Endothelial cell of umbilical vein (primary cell): Measurements from ENCODE around the gene PLEKHH2. TPM values are rescaled to one million over a fixed set of nuclear protein-coding genes. Genes with fewer than 3 reads are reported as not detected.

Experiments used
- BruUV-seq: library from RNA; stranded (reverse); fragments of 400-500 nt; replicated peaks from 2 replicates; lab custom pipeline; 2021; lab: Mats Ljungman, UMichigan
- CTCF ChIA-PET: fragments of 300-600, 350-600 bp; sonication (Branson Sonifier 250); formaldehyde crosslinking; loops from one replicate; lab custom pipeline; 2021; ENCODE audit warnings: antibody characterized with exemption, inconsistent platforms; lab: Charles Lee
- POLR2A ChIA-PET: fragments of 300-600, 350-600 bp; sonication (Branson Sonifier 250); formaldehyde crosslinking; loops from one replicate; lab custom pipeline; 2021; ENCODE audit warnings: antibody characterized with exemption, inconsistent platforms; lab: Charles Lee
- DNase-seq: peaks from one replicate; pipeline ENCODE4 v3.0.0-alpha.2; 2011; ENCODE audit warnings: low read depth, low spot score
- FAIRE-seq: peaks from 2 replicates; lab custom pipeline; 2011; peaks lifted over from hg19 to GRCh38; lab: Jason Lieb, UNC
- H2AFZ ChIP-seq: 2 replicates; pipeline ENCODE4 v1.6.0; 2012; ENCODE audit warnings: low read depth, low read length, control low read depth, inconsistent platforms
- H3K27ac ChIP-seq: 2 replicates; pipeline ENCODE4 v1.5.1; 2011; ENCODE audit warnings: low read depth, mild to moderate bottlenecking, control low read depth, low read length, moderate library complexity; ENCODE audit not compliant: insufficient read depth
- H3K27me3 ChIP-seq, 2 experiments: 2 replicates each; pipeline versions ENCODE4 v1.6.0 to v1.6.1; 2011; ENCODE audit warnings: low read length in 2 of 2, mixed read lengths in 1 of 2; ENCODE audit not compliant: control insufficient read depth in 2 of 2, insufficient read depth in 2 of 2
- H3K36me3 ChIP-seq, 2 experiments: 2 replicates in 1 of 2; 3 replicates in 1 of 2; pipeline ENCODE4 v1.5.1; 2011; ENCODE audit warnings: low read length in 2 of 2, mild to moderate bottlenecking in 1 of 2, moderate library complexity in 1 of 2; ENCODE audit not compliant: control insufficient read depth in 2 of 2, insufficient read depth in 2 of 2; ENCODE audit errors: extremely low read depth in 1 of 2
- H3K4me1 ChIP-seq: 3 replicates; pipeline ENCODE4 v1.5.1; 2011; ENCODE audit warnings: mild to moderate bottlenecking, low read length; ENCODE audit not compliant: control insufficient read depth, insufficient read depth; ENCODE audit errors: extremely low read depth
- H3K4me2 ChIP-seq: 2 replicates; pipeline ENCODE4 v1.6.1; 2011; ENCODE audit warnings: low read length, control low read depth, mixed read lengths; ENCODE audit not compliant: insufficient read depth
- H3K4me3 ChIP-seq, 3 experiments: fragments of 200-600 bp in 1 of 3; sonication (generic), shearing (Covaris generic) in 1 of 3; replicated peaks in 1 of 3; 2 replicates each; pipeline ENCODE4 v1.5.1; 2011 to 2016; ENCODE audit warnings: control low read depth in 3 of 3, low read length in 3 of 3, mild to moderate bottlenecking in 2 of 3, inconsistent platforms in 1 of 3, low read depth in 1 of 3, moderate library complexity in 1 of 3; ENCODE audit not compliant: insufficient read depth in 1 of 3
- H3K79me2 ChIP-seq: 2 replicates; pipeline ENCODE4 v1.6.0; 2012; ENCODE audit warnings: low read length, inconsistent platforms; ENCODE audit not compliant: control insufficient read depth, insufficient read depth
- H3K9ac ChIP-seq: replicated peaks from 2 replicates; pipeline ENCODE3; 2011; ENCODE audit warnings: low read length, control low read depth; ENCODE audit not compliant: insufficient read depth; ENCODE audit errors: extremely low read depth
- H3K9me1 ChIP-seq: replicated peaks from 3 replicates; pipeline ENCODE4 v1.6.0; 2011; ENCODE audit warnings: mild to moderate bottlenecking, low read length; ENCODE audit not compliant: control insufficient read depth, insufficient read depth; ENCODE audit errors: extremely low read depth
- H3K9me3 ChIP-seq: replicated peaks from 2 replicates; pipeline ENCODE4 v1.5.1; 2012; ENCODE audit warnings: low read length, inconsistent platforms; ENCODE audit not compliant: control insufficient read depth, insufficient read depth
- H4K20me1 ChIP-seq: replicated peaks from 2 replicates; pipeline ENCODE3; 2011; ENCODE audit warnings: mild to moderate bottlenecking, low read length; ENCODE audit not compliant: control insufficient read depth, insufficient read depth; ENCODE audit errors: extremely low read depth
- EZH2 ChIP-seq: IDR thresholded peaks from 2 replicates; pipeline ENCODE4 v1.6.1; 2012; ENCODE audit warnings: borderline replicate concordance, low read depth, mild to moderate bottlenecking, moderate library complexity, low read length, inconsistent platforms; ENCODE audit not compliant: severe bottlenecking
- FOS ChIP-seq: IDR thresholded peaks from 2 replicates; pipeline ENCODE4 v1.6.1; 2011; ENCODE audit warnings: mild to moderate bottlenecking, low read length, moderate library complexity, borderline replicate concordance; ENCODE audit not compliant: insufficient read depth
- GATA2 ChIP-seq: IDR thresholded peaks from 2 replicates; pipeline ENCODE4 v1.7.0; 2011; ENCODE audit warnings: low read depth, mild to moderate bottlenecking, moderate library complexity, mixed read lengths, low read length; ENCODE audit not compliant: insufficient read length, insufficient read depth
- JUN ChIP-seq: IDR thresholded peaks from 2 replicates; pipeline ENCODE4 v1.6.1; 2011; ENCODE audit warnings: borderline replicate concordance, low read depth; ENCODE audit not compliant: insufficient read length, insufficient read depth
- MYC ChIP-seq: IDR thresholded peaks from one replicate; pipeline ENCODE4 v1.6.1; 2011; ENCODE audit warnings: mild to moderate bottlenecking, low read depth, low read length
- POLR2A ChIP-seq: IDR thresholded peaks from 2 replicates; pipeline ENCODE4 v1.6.1; 2012; ENCODE audit warnings: low read depth, mild to moderate bottlenecking, control low read depth, low read length
- POLR2AphosphoS5 ChIP-seq: IDR thresholded peaks from 2 replicates; pipeline ENCODE4 v1.6.1; 2012; ENCODE audit warnings: low read depth, mild to moderate bottlenecking, control low read depth, low read length, moderate library complexity; ENCODE audit not compliant: insufficient read depth
- dilution Hi-C: fragments of 300-500 bp; cut with MboI; formaldehyde crosslinking; loops from one replicate; pipeline ENCODE4 v1.15.0; 2019; ENCODE audit warnings: low sequenced_read_pairs; ENCODE audit not compliant: extremely low pct_ligation_motif_present
- intact Hi-C: fragments of 100-400 bp; cut with micrococcal nuclease; formaldehyde crosslinking; loops from one replicate; pipeline ENCODE4 v1.10.0; 2022
- polyA plus RNA-seq, 4 experiments: library from polyadenylated mRNA; depleted of rRNA in 3 of 4; stranded (reverse) in 3 of 4; unstranded in 1 of 4; fragments of >200 nt; gene quantifications; 2 replicates each; pipeline versions ENCODE4 v1.2.1 to v1.2.3, GENCODE V29; 2011 to 2012; ENCODE audit warnings: missing spikeins in 1 of 4
- total RNA-seq: library from RNA; stranded (reverse); gene quantifications from 2 replicates; pipeline ENCODE4 v1.2.3, GENCODE V29; 2021
- TF ChIP-seq, protein P1 (sequence below): IDR thresholded peaks from 2 replicates; pipeline ENCODE4 v1.6.1; 2011; ENCODE audit not compliant: insufficient read depth, insufficient read length
- TF ChIP-seq, protein P2 (sequence below), 2 donors: IDR thresholded peaks; 1 replicate in 1 of 2; 2 replicates in 1 of 2; pipeline ENCODE4 v1.5.1; 2011; ENCODE audit warnings: low read length in 2 of 2, mild to moderate bottlenecking in 2 of 2, moderate library complexity in 2 of 2, control low read depth in 1 of 2, inconsistent platforms in 1 of 2, low read depth in 1 of 2; ENCODE audit not compliant: insufficient read depth in 1 of 2; ENCODE audit errors: extremely low read depth in 1 of 2

PLEKHH2 gene
- total and polyA plus RNA-seq, 2 donors (not counting 3 experiments of a cell fraction or from before 2014, with no cell fraction given): 0.41 to 0.58 TPM

DNA sequence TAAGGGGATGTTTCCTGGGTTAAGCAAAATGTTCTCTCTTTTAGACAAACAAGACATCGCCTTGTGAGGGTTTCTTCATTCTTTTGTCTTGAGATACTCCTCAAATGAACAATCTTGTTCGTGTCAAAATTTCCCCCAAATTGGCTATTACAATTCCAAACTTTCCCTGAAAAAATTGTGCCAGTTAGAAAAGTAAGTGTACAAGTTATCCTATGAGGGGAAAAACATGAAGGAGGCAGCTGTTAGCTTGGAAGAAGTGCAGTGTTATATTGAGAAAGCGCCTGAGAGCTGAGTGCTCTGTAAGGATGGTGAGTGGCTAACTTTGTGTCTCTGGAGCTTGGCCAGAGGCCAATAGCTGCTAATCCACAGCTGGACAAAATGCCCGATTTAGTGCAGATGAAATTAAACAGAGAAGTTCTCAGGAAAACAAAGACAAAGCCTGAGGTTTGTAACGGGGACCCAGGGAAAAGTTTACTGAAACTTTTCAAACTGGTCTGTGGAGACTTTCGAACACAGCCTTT lies 14.1 kb upstream of the PLEKHH2 start:
- CTCF ChIA-PET: no interaction called here
- no peak for TF ChIP-seq FOS
- no peak for TF ChIP-seq MYC
- no peak for TF ChIP-seq JUN
- TF ChIP-seq POLR2AphosphoS5: no peak
- no peak for TF ChIP-seq EZH2
- no peak for TF ChIP-seq POLR2A
- TF ChIP-seq, protein P1, sequence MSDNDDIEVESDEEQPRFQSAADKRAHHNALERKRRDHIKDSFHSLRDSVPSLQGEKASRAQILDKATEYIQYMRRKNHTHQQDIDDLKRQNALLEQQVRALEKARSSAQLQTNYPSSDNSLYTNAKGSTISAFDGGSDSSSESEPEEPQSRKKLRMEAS: no peak
- TF ChIP-seq, protein P2, sequence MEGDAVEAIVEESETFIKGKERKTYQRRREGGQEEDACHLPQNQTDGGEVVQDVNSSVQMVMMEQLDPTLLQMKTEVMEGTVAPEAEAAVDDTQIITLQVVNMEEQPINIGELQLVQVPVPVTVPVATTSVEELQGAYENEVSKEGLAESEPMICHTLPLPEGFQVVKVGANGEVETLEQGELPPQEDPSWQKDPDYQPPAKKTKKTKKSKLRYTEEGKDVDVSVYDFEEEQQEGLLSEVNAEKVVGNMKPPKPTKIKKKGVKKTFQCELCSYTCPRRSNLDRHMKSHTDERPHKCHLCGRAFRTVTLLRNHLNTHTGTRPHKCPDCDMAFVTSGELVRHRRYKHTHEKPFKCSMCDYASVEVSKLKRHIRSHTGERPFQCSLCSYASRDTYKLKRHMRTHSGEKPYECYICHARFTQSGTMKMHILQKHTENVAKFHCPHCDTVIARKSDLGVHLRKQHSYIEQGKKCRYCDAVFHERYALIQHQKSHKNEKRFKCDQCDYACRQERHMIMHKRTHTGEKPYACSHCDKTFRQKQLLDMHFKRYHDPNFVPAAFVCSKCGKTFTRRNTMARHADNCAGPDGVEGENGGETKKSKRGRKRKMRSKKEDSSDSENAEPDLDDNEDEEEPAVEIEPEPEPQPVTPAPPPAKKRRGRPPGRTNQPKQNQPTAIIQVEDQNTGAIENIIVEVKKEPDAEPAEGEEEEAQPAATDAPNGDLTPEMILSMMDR (IDR thresholded peaks at IDR 0.05; ENCODE audit: extremely low read depth in 1 of 2, insufficient read depth in 1 of 2, low read depth in 1 of 2, low read length in 2 of 2): no peak
- no peak for TF ChIP-seq GATA2
- Histone ChIP-seq H3K9ac (no peak overlapping the region), H3K4me3 (no peak overlapping the region), H4K20me1 (no peaks in the 10 kb centered on the region), H3K79me2 (no peaks in the 10 kb centered on the region), H3K9me1 (no peaks in the 10 kb centered on the region), H3K27me3 (peaks cover 4 to 15% of the 10 kb centered on the region in 2 experiments), H3K4me2 (no peak overlapping the region), H2AFZ (no peak overlapping the region), H3K27ac (no peak overlapping the region), H3K36me3 (no peaks in the 10 kb centered on the region), H3K4me1 (no peaks in the 10 kb centered on the region), H3K9me3 (no peaks in the 10 kb centered on the region)
- BruUV-seq: no TSS peak
- FAIRE-seq (no peak), DNase-seq (no peak)
- dilution Hi-C loops: no loop called here
- intact Hi-C loops: no loop called here
- POLR2A ChIA-PET: no interaction called here
